ENCODE data around the gene PABPN1L. TPM values are rescaled to one million over a fixed set of nuclear protein-coding genes. Genes with fewer than 3 reads are reported as not detected.

Gene PABPN1L
- total RNA-seq, 1 donor from 2014 or later, result not detected

DNA sequence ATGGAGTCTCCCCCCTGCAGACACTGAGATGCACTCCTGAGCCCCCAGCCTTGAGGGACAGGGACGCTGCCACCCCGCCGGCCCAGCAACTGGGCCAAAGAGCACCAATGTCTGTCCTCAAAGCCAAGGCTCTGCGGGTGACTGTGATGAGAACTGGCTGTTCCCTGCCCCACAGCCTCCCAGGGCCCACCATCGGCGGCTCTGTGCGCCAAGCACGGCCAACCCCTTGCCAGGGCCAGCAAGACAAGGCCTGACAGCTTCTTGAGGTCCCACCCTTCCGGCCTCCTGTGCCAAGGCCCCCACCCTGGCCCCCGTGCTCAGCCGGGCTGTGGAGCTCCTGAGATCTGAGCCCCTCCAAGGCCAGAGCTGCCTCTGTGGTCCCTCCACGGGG lies 34.2 kb upstream of the PABPN1L start:
- no peaks in the 10 kb centered on the region for H3K79me2 ChIP-seq (ENCODE audit: low read depth)
- no peaks in the 10 kb centered on the region for H3F3A ChIP-seq (ENCODE audit: low read depth)
- H3K4me1 Mint-ChIP-seq, result peaks cover 2% of the 10 kb centered on the region
- H4K20me1 ChIP-seq (ENCODE audit: low read depth), result no peaks in the 10 kb centered on the region
- H3K27me3 ChIP-seq, result no peaks in the 10 kb centered on the region
- peaks cover 8% of the 10 kb centered on the region for H3K4me1 ChIP-seq
- no peak overlapping the region for H3K4me3 ChIP-seq
- no peak overlapping the region for H3K4me3 Mint-ChIP-seq
- DNase-seq (ENCODE audit: low spot score), result no peak
- H3K27ac Mint-ChIP-seq, result no peak overlapping the region
- no peak overlapping the region for H2AFZ ChIP-seq (replicated peaks)
- H3K9me3 Mint-ChIP-seq, result no peaks in the 10 kb centered on the region
- no peak overlapping the region for H3K27ac ChIP-seq
- no peaks in the 10 kb centered on the region for H3K27me3 Mint-ChIP-seq (ENCODE audit: insufficient read depth, low read depth)
- no peak overlapping the region for H3K9ac ChIP-seq
- no peaks in the 10 kb centered on the region for H3K36me3 Mint-ChIP-seq
- no peaks in the 10 kb centered on the region for H3K36me3 ChIP-seq
- TF ChIP-seq, protein P1, sequence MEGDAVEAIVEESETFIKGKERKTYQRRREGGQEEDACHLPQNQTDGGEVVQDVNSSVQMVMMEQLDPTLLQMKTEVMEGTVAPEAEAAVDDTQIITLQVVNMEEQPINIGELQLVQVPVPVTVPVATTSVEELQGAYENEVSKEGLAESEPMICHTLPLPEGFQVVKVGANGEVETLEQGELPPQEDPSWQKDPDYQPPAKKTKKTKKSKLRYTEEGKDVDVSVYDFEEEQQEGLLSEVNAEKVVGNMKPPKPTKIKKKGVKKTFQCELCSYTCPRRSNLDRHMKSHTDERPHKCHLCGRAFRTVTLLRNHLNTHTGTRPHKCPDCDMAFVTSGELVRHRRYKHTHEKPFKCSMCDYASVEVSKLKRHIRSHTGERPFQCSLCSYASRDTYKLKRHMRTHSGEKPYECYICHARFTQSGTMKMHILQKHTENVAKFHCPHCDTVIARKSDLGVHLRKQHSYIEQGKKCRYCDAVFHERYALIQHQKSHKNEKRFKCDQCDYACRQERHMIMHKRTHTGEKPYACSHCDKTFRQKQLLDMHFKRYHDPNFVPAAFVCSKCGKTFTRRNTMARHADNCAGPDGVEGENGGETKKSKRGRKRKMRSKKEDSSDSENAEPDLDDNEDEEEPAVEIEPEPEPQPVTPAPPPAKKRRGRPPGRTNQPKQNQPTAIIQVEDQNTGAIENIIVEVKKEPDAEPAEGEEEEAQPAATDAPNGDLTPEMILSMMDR (IDR thresholded peaks at IDR 0.05), result no peak
- H3K4me2 ChIP-seq, result no peak overlapping the region
- no peaks in the 10 kb centered on the region for H3K9me3 ChIP-seq (ENCODE audit: low read depth)

GRCh38 chr16:88899901-88900661 lies 33.6 kb upstream of the PABPN1L start:
- Histone ChIP-seq H3K9ac (no peak overlapping the region), H3K4me1 (peaks cover 8% of the 10 kb centered on the region), H3K79me2 (ENCODE audit: low read depth) (no peaks in the 10 kb centered on the region), H4K20me1 (ENCODE audit: low read depth) (no peaks in the 10 kb centered on the region), H3F3A (ENCODE audit: low read depth) (no peaks in the 10 kb centered on the region), H2AFZ (replicated peaks) (no peak overlapping the region), H3K27me3 (no peaks in the 10 kb centered on the region), H3K36me3 (no peaks in the 10 kb centered on the region), H3K4me3 (no peak overlapping the region), H3K4me2 (no peak overlapping the region), H3K27ac (no peak overlapping the region), H3K9me3 (ENCODE audit: low read depth) (no peaks in the 10 kb centered on the region)
- Mint-ChIP-seq H3K27ac (no peak overlapping the region), H3K4me1 (peaks cover 2% of the 10 kb centered on the region), H3K27me3 (ENCODE audit: insufficient read depth, low read depth) (no peaks in the 10 kb centered on the region), H3K36me3 (no peaks in the 10 kb centered on the region), H3K9me3 (no peaks in the 10 kb centered on the region), H3K4me3 (no peak overlapping the region)
- TF ChIP-seq EZH2phosphoT487 (IDR thresholded peaks at IDR 0.05), result no peak
- no peak for DNase-seq (ENCODE audit: low spot score)

DNA sequence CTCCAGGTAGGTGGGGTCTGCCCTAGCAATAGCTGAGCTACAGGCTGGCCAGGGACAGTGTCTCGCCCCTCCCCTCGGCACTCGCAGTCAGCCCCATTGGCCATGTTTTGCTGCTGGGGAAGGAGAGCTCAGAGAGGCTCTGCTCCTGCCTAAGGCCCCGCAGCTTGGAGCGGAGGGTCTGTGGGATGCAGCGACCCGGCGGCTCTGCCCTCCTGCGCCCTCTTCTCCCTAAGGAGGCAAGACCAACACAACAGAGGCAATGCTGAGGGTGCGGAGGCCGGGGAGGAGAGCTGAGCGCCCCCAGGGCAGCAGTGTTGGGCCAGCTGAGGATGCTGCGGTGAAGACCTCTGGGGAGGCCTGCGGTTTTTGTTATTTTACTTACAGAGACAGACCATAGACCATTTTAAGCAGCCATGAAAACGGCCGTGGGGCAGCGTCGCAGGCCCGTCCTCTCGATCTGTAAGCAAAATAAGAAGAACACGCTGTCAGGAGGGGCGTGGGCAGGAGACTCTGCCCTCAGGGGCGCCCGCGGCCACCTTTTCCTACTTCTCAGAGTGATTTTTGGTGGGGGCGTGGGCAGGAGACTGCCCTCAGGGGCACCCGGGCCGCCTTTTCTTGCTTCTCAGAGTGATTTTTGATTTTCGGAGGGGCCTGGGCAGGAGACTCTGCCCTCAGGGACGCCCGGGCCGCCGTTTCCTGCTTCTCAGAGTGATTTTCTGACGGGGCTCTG lies 31.4 kb upstream of the PABPN1L start:
- no peaks in the 10 kb centered on the region for H3K4me1 Mint-ChIP-seq
- no peaks in the 10 kb centered on the region for H4K20me1 ChIP-seq (ENCODE audit: low read depth)
- H3K9ac ChIP-seq, result no peak overlapping the region
- peaks cover 3% of the 10 kb centered on the region for H3K27me3 Mint-ChIP-seq (ENCODE audit: insufficient read depth, low read depth)
- no peaks in the 10 kb centered on the region for H3K9me3 Mint-ChIP-seq
- no peaks in the 10 kb centered on the region for H3K9me3 ChIP-seq (ENCODE audit: low read depth)
- H3F3A ChIP-seq (ENCODE audit: low read depth), result no peaks in the 10 kb centered on the region
- H3K27me3 ChIP-seq, result no peaks in the 10 kb centered on the region
- DNase-seq (ENCODE audit: low spot score), result no peak
- H3K27ac ChIP-seq, result no peak overlapping the region
- no peak overlapping the region for H3K4me3 Mint-ChIP-seq
- no peak overlapping the region for H3K4me2 ChIP-seq
- H3K4me1 ChIP-seq, result peaks cover 8% of the 10 kb centered on the region
- no peak overlapping the region for H2AFZ ChIP-seq (replicated peaks)
- TF ChIP-seq EZH2phosphoT487 (IDR thresholded peaks at IDR 0.05) (no peak), EZH2 (IDR thresholded peaks at IDR 0.05) (no peak)
- TF ChIP-seq, protein P1 (IDR thresholded peaks at IDR 0.05), result no peak
- H3K4me3 ChIP-seq, result no peak overlapping the region
- H3K36me3 Mint-ChIP-seq, result no peaks in the 10 kb centered on the region
- H3K27ac Mint-ChIP-seq, result no peak overlapping the region
- no peaks in the 10 kb centered on the region for H3K36me3 ChIP-seq
- H3K79me2 ChIP-seq (ENCODE audit: low read depth), result no peaks in the 10 kb centered on the region

Data from neural progenitor cell (in vitro differentiated cells).